ENCODE results near the gene TRIM71. TPM values are rescaled to one million over a fixed set of nuclear protein-coding genes. Genes with fewer than 3 reads are reported as not detected.

The TRIM71 gene
- polyA plus RNA-seq, 1 donor from 2014 or later, result 4.0 TPM

DNA sequence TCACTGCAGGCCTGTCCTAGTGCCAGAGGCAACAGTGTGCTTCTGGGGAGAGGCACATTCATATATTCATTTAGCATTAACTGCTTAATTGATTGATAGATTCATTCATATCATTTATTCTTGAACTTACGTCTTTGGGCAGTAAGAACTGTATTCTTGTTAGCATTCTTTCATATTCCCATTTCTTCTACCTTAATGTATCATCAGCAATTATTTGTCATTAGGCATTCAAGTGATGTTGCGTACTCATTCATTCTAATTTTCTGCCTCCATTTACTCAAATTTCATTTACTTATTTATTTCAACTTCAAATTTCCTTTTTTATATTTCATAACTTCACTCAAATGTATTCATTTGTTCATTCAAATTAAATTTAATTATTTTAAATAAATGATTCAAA, 102.1 kb downstream of the TRIM71 start:
- TF ChIP-seq, protein P1, sequence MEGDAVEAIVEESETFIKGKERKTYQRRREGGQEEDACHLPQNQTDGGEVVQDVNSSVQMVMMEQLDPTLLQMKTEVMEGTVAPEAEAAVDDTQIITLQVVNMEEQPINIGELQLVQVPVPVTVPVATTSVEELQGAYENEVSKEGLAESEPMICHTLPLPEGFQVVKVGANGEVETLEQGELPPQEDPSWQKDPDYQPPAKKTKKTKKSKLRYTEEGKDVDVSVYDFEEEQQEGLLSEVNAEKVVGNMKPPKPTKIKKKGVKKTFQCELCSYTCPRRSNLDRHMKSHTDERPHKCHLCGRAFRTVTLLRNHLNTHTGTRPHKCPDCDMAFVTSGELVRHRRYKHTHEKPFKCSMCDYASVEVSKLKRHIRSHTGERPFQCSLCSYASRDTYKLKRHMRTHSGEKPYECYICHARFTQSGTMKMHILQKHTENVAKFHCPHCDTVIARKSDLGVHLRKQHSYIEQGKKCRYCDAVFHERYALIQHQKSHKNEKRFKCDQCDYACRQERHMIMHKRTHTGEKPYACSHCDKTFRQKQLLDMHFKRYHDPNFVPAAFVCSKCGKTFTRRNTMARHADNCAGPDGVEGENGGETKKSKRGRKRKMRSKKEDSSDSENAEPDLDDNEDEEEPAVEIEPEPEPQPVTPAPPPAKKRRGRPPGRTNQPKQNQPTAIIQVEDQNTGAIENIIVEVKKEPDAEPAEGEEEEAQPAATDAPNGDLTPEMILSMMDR (IDR thresholded peaks at IDR 0.05; ENCODE audit: poor library complexity, severe bottlenecking), result no peak
- TF ChIP-seq RAD21 (conservative IDR thresholded peaks at IDR 0.05) (no peak), TAF1 (IDR thresholded peaks at IDR 0.05; ENCODE audit: low read depth) (no peak), EZH2 (IDR thresholded peaks at IDR 0.05; ENCODE audit: borderline replicate concordance, insufficient read depth, low read length, poor library complexity, severe bottlenecking) (no peak)
- no peaks in the 10 kb centered on the region for H3K27me3 ChIP-seq (ENCODE audit: insufficient read depth, low read depth, low read length)
- H3K79me2 ChIP-seq (replicated peaks; ENCODE audit: insufficient read depth, low read length), result no peaks in the 10 kb centered on the region

DNA sequence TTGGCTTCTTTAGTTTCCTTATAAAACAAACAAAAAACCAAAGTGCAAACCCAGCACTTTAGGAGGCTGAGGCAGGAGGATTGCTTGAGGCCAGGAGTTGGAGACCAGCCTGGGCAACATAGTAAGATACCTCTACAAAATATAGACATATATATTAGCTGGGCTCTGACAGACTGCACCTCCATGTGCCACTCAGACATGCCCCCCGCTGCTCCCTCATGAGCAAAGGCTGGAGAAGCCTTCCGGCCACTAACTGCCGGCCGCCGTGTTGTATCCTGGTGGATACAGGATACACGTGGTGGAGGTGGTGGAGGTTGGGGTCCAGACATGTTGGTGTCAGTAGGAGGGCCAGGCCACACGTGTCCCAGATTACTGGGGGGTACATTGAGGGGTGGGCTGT, 104.3 kb downstream of the TRIM71 start:
- no peak for TF ChIP-seq MXI1 (conservative IDR thresholded peaks at IDR 0.05; ENCODE audit: poor library complexity, severe bottlenecking)
- TF ChIP-seq, protein P2, sequence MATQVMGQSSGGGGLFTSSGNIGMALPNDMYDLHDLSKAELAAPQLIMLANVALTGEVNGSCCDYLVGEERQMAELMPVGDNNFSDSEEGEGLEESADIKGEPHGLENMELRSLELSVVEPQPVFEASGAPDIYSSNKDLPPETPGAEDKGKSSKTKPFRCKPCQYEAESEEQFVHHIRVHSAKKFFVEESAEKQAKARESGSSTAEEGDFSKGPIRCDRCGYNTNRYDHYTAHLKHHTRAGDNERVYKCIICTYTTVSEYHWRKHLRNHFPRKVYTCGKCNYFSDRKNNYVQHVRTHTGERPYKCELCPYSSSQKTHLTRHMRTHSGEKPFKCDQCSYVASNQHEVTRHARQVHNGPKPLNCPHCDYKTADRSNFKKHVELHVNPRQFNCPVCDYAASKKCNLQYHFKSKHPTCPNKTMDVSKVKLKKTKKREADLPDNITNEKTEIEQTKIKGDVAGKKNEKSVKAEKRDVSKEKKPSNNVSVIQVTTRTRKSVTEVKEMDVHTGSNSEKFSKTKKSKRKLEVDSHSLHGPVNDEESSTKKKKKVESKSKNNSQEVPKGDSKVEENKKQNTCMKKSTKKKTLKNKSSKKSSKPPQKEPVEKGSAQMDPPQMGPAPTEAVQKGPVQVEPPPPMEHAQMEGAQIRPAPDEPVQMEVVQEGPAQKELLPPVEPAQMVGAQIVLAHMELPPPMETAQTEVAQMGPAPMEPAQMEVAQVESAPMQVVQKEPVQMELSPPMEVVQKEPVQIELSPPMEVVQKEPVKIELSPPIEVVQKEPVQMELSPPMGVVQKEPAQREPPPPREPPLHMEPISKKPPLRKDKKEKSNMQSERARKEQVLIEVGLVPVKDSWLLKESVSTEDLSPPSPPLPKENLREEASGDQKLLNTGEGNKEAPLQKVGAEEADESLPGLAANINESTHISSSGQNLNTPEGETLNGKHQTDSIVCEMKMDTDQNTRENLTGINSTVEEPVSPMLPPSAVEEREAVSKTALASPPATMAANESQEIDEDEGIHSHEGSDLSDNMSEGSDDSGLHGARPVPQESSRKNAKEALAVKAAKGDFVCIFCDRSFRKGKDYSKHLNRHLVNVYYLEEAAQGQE (IDR thresholded peaks at IDR 0.05; ENCODE audit: borderline replicate concordance), result no peak
- no peak for TF ChIP-seq SMC3 (conservative IDR thresholded peaks at IDR 0.05; ENCODE audit: poor library complexity)
- no peak for TF ChIP-seq EP300 (conservative IDR thresholded peaks at IDR 0.05; ENCODE audit: poor library complexity, severe bottlenecking)
- TF ChIP-seq, protein P1 (IDR thresholded peaks at IDR 0.05; ENCODE audit: poor library complexity, severe bottlenecking), result no peak
- no peak for TF ChIP-seq EZH2 (IDR thresholded peaks at IDR 0.05; ENCODE audit: borderline replicate concordance, insufficient read depth, low read length, poor library complexity, severe bottlenecking)
- TF ChIP-seq POLR2AphosphoS5 (IDR thresholded peaks at IDR 0.05), result no peak
- TF ChIP-seq TAF1 (IDR thresholded peaks at IDR 0.05; ENCODE audit: low read depth), result no peak
- TF ChIP-seq RAD21 (conservative IDR thresholded peaks at IDR 0.05), result no peak
- H3K4me2 ChIP-seq (ENCODE audit: low read length), result no peak overlapping the region
- no peaks in the 10 kb centered on the region for H3K9me2 ChIP-seq (ENCODE audit: insufficient read depth, low read length)

More for the DNA sequence above, 102.1 kb downstream of the TRIM71 start:
- H3K27ac ChIP-seq (ENCODE audit: low read length), result no peak overlapping the region
- no peak overlapping the region for H2AFZ ChIP-seq (ENCODE audit: low read depth, low read length)
- no peak overlapping the region for H3K9ac ChIP-seq (ENCODE audit: low read length)
- no peaks in the 10 kb centered on the region for H3K9me2 ChIP-seq (ENCODE audit: insufficient read depth, low read length)
- H3K36me3 ChIP-seq (ENCODE audit: insufficient read depth, low read length), result no peaks in the 10 kb centered on the region
- H3K9me3 ChIP-seq (ENCODE audit: low read length), result no peaks in the 10 kb centered on the region
- no peak overlapping the region for H3K4me2 ChIP-seq (ENCODE audit: low read length)
- H3K4me3 ChIP-seq (ENCODE audit: low read length), result no peak overlapping the region
- H4K20me1 ChIP-seq (ENCODE audit: insufficient read depth), result no peaks in the 10 kb centered on the region
- H3F3A ChIP-seq (ENCODE audit: insufficient read depth, low read length, poor library complexity, severe bottlenecking), result no peaks in the 10 kb centered on the region

More for the DNA sequence above, 104.3 kb downstream of the TRIM71 start:
- no peak overlapping the region for H3K4me3 ChIP-seq (ENCODE audit: low read length)
- no peak overlapping the region for H3K27ac ChIP-seq (ENCODE audit: low read length)
- no peaks in the 10 kb centered on the region for H3F3A ChIP-seq (ENCODE audit: insufficient read depth, low read length, poor library complexity, severe bottlenecking)
- no peaks in the 10 kb centered on the region for H3K36me3 ChIP-seq (ENCODE audit: insufficient read depth, low read length)
- H3K9ac ChIP-seq (ENCODE audit: low read length), result no peak overlapping the region
- H2AFZ ChIP-seq (ENCODE audit: low read depth, low read length), result no peak overlapping the region
- H3K9me3 ChIP-seq (ENCODE audit: low read length), result no peaks in the 10 kb centered on the region
- no peaks in the 10 kb centered on the region for H3K27me3 ChIP-seq (ENCODE audit: insufficient read depth, low read depth, low read length)
- H3K79me2 ChIP-seq (replicated peaks; ENCODE audit: insufficient read depth, low read length), result no peaks in the 10 kb centered on the region
- H4K20me1 ChIP-seq (ENCODE audit: insufficient read depth), result no peaks in the 10 kb centered on the region
